COLO668 (cell line): ENCODE results near the gene CFAP43.

Source experiments
- DNase-seq: peaks from one replicate; lab custom pipeline; 2025; ENCODE audit not compliant: unreplicated experiment; lab: John Stamatoyannopoulos, UW

CFAP43 gene

DNA sequence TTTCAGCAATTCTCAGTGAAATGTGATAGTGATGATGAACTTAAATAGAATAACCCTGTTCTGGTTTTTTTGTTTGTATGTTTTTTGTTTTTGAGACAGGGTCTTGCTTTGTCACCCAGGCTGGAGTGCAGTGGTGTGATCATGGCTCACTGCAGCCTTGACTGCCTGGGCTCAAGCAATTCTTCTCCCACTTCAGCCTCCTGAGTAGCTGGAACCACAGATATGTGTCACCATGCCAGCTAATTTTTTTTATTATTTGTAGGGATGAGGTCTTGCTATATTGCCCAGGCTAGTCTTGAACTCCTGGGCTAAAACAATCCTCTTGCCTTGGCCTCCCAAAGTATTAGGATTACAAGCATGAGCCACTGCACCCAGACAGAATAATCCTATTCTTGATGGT lies 132.2 kb downstream of the CFAP43 start:
- DNase-seq: no peak

DNA sequence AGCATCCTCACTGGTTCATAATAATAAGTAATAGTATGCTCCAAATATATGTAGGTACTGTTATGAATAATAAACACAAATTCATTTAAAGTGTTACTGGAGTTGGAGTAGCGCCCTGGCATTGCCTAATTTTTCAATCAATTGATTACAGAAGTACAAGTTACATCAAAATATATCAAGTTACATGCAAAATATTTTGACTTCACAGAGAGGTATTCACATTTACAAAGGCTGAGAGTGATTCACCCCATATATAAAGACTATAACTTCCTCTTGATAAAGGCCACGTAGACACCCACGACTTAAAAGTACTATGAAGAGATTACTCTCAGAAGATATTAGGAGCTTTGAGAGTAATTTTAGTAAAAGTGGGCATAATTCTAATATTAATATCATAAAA lies 132.9 kb downstream of the CFAP43 start:
- DNase-seq: no peak

- DNase-seq: no peak
Measured at GRCh38 chr10:104098358-104098925, 133.7 kb downstream of the CFAP43 start.

- DNase-seq: no peak
Measured at GRCh38 chr10:104096692-104097091, 135.5 kb downstream of the CFAP43 start.

GRCh38 chr10:104092749-104093148 lies 139.4 kb downstream of the CFAP43 start:
- DNase-seq: no peak

DNA sequence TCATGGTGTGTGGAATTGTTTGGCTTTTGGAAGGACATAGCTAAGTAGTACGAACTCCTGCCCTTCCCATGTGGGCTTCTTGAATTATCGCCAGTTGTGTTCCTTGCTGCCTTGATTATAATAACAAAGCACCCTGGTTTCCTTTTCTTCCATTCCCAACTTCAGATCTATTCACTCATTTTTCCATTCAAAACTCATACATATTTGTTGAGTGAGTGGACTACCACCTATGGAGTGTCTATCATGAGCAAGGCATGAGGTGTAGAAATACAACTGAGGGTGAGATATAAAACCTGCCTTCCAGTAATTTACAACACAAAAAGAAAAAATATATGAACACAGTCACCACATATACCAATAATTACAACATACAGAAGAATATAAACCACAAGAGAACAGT lies 141.6 kb downstream of the CFAP43 start:
- DNase-seq: no peak

DNA sequence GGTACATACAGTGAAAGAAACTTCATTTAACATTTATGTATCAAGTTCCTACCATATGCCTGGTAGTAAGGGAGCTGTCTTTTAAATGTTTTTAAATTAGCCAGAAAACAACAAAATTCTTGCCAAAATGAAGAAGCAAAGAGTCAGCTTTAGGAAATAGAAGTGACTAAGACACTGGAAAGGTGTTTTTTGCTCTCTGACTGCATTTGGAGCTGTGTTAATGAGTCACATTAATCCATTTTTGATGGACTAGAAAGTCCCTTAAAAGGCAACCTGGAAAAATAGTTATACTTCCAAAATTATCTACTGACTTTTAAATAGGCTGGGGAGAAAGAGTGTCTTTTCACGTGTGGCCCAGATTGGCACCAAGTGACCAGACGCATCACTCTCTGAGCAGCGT lies 142.5 kb downstream of the CFAP43 start:
- DNase-seq: no peak

GRCh38 chr10:104088239-104088638 lies 143.9 kb downstream of the CFAP43 start:
- no peak for DNase-seq

DNA sequence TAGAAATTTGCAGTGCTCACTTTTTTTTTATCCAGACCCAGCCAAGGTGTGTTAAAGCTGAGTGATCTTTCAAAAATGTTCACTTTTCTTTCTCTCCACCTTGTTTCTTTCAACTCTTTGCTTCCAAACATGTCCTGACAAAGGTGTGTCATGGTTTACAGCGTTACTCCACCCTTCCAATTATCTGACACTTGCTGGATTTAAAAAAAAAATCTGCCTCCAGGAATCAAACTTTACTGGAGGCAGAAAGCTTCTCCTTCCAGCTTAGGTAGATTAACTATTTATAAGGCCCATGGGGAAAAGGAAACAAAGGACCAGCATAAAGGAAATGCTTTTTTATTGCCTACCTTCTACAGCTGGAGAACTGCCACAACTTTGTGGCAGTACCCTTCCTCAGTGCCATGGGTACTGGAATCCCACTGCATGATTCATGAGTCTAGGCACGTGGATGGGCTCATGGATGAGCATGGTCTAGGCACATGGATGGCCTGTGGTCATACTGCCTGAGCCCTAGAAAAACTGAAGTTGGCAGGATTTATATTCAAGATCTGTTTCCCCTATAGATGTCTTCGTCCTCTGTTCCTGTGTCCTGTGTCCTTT lies 146.3 kb downstream of the CFAP43 start, which contains the start of gene COL17A1:
Gene COL17A1, minus strand, starts transcription at position 80 of the 600 bp plus-strand sequence. CDS start 5,207 bp downstream, outside the sequence.
- no peak for DNase-seq

- DNase-seq: no peak
Measured at GRCh38 chr10:104084482-104085142, 147.6 kb downstream of the CFAP43 start.

DNA sequence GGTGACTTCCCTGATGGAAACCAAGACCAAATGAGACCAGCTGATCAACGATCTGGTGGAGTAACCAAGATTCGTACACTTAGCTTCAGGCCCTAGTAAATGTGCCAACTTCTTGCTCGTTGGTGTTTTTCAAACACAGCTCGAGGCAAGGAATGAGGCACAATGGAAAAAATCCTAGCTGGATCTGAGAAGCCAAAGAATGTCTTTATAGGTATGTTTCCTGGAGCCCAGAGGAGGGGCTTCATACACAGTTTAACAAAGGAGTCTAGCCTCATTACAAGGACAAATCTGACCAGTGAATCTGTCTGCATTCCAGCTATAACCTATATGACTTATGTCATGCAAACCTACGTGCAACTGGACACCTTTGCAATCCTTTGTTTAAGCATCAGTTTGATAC lies 150.2 kb downstream of the CFAP43 start:
- DNase-seq: no peak

- DNase-seq: peak; percentile 67
Measured at GRCh38 chr10:104080762-104081161, 151.4 kb downstream of the CFAP43 start.
